Neural progenitor cell (in vitro differentiated cells): Measurements from ENCODE around the gene RASSF3. TPM values are rescaled to one million over a fixed set of nuclear protein-coding genes. Genes with fewer than 3 reads are reported as not detected.
"Not testable (repeated sequence)": the region's sequence is repeated elsewhere in the genome, so short reads cannot be mapped to it uniquely, and the experiment has no call there.

Experiments
- DNase-seq: peaks from one replicate; pipeline ENCODE4 v3.0.0-alpha.2; 2016; ENCODE audit warnings: low spot score
- H2AFZ ChIP-seq: fragments of 200-600 bp; sonication (generic); replicated peaks from 2 replicates; pipeline ENCODE4 v1.6.1; 2016; ENCODE audit warnings: antibody characterized with exemption
- H3F3A ChIP-seq: fragments of 200-600 bp; sonication (generic); 2 replicates; pipeline ENCODE4 v1.6.1; 2016; ENCODE audit warnings: antibody characterized with exemption, low read depth
- H3K27ac ChIP-seq: fragments of 200-600 bp; sonication (generic); 2 replicates; pipeline ENCODE4 v1.5.1; 2016; ENCODE audit warnings: mild to moderate bottlenecking
- H3K27me3 ChIP-seq: fragments of 200-600 bp; sonication (generic); 2 replicates; pipeline ENCODE4 v1.6.1; 2016; ENCODE audit warnings: mild to moderate bottlenecking, moderate library complexity
- H3K36me3 ChIP-seq: fragments of 200-600 bp; sonication (generic); 2 replicates; pipeline ENCODE4 v1.5.1; 2016
- H3K4me1 ChIP-seq: fragments of 200-600 bp; sonication (generic); 2 replicates; pipeline ENCODE4 v1.6.1; 2016; ENCODE audit warnings: mixed run types
- H3K4me2 ChIP-seq: fragments of 200-600 bp; sonication (generic); 2 replicates; pipeline ENCODE4 v1.6.1; 2016
- H3K4me3 ChIP-seq: fragments of 200-600 bp; sonication (generic); 2 replicates; pipeline ENCODE4 v1.5.1; 2016
- H3K79me2 ChIP-seq: fragments of 200-600 bp; sonication (generic); 2 replicates; pipeline ENCODE4 v1.6.1; 2016; ENCODE audit warnings: low read depth
- H3K9ac ChIP-seq: fragments of 200-600 bp; sonication (generic); 2 replicates; pipeline ENCODE4 v1.6.1; 2016
- H3K9me3 ChIP-seq: fragments of 200-600 bp; sonication (generic); 2 replicates; pipeline ENCODE4 v1.5.1; 2016; ENCODE audit warnings: low read depth
- H4K20me1 ChIP-seq: fragments of 200-600 bp; sonication (generic); 2 replicates; pipeline ENCODE4 v1.6.1; 2016; ENCODE audit warnings: low read depth
- H3K27ac Mint-ChIP-seq: 3 replicates; pipeline ENCODE4 v1.8.0; 2021; ENCODE audit warnings: mixed read lengths
- H3K27me3 Mint-ChIP-seq: 2 replicates; pipeline ENCODE4 v1.8.0; 2022; ENCODE audit warnings: low read depth, mild to moderate bottlenecking, inconsistent platforms, moderate library complexity, mixed read lengths; ENCODE audit not compliant: insufficient read depth
- H3K36me3 Mint-ChIP-seq: 3 replicates; pipeline ENCODE4 v1.8.0; 2021; ENCODE audit warnings: mixed read lengths
- H3K4me1 Mint-ChIP-seq: 3 replicates; pipeline ENCODE4 v1.8.0; 2021; ENCODE audit warnings: mixed read lengths
- H3K4me3 Mint-ChIP-seq: 3 replicates; pipeline ENCODE4 v1.8.0; 2021; ENCODE audit warnings: mild to moderate bottlenecking, moderate library complexity, mixed read lengths
- H3K9me3 Mint-ChIP-seq: 3 replicates; pipeline ENCODE4 v1.8.0; 2020; ENCODE audit warnings: mixed read lengths
- CTCF ChIP-seq: fragments of 200-600 bp; sonication (generic); IDR thresholded peaks from 2 replicates; pipeline ENCODE4 v1.5.1; 2017; ENCODE audit warnings: antibody characterized with exemption, mild to moderate bottlenecking
- EZH2 ChIP-seq: fragments of 200-600 bp; sonication (generic); IDR thresholded peaks from 2 replicates; pipeline ENCODE4 v1.6.1; 2017; ENCODE audit warnings: antibody characterized with exemption, mild to moderate bottlenecking, moderate library complexity
- EZH2phosphoT487 ChIP-seq: fragments of 200-600 bp; sonication (generic); IDR thresholded peaks from 2 replicates; pipeline ENCODE4 v1.6.1; 2017; ENCODE audit warnings: antibody characterized with exemption
- total RNA-seq: library from RNA; depleted of rRNA; stranded (reverse); fragments of >200 nt; gene quantifications from 2 replicates; pipeline ENCODE4 v1.2.3, GENCODE V29; 2015; ENCODE audit warnings: low replicate concordance

The RASSF3 gene
- total RNA-seq, 1 donor from 2014 or later, result 14.5 TPM

DNA sequence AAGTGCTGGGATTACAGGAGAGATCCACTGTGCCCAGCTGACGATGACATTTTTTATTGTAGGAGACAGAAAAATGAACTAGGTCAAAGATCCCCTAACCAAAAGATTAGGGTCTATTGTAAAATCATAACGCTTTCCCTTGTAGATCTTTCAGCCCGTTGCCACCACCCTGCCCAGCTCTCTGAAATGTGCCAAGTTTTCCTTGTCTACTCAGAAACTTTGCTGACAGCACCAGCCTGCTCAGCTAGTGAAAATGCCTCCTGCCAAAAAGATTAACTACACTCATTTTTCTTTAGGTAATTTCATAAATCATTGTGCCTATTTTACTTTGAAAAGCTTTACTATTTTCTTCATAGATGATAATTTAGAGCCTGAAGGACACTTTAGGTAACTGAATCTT lies 28.2 kb upstream of the RASSF3 start:
- H3K36me3 ChIP-seq, result no peaks in the 10 kb centered on the region
- no peak overlapping the region for H3K27ac ChIP-seq
- H3K27me3 ChIP-seq, result no peaks in the 10 kb centered on the region
- H3K9me3 Mint-ChIP-seq, result no peaks in the 10 kb centered on the region
- no peaks in the 10 kb centered on the region for H3F3A ChIP-seq
- H3K27ac Mint-ChIP-seq, result peak overlapping the region; percentile 27
- no peak overlapping the region for H3K9ac ChIP-seq
- peaks cover 5% of the 10 kb centered on the region for H3K27me3 Mint-ChIP-seq
- no peaks in the 10 kb centered on the region for H4K20me1 ChIP-seq
- no peaks in the 10 kb centered on the region for H3K9me3 ChIP-seq
- H3K36me3 Mint-ChIP-seq, result no peaks in the 10 kb centered on the region
- H3K4me3 ChIP-seq, result no peak overlapping the region
- TF ChIP-seq CTCF (no peak), EZH2 (no peak), EZH2phosphoT487 (no peak)
- peaks cover 29% of the 10 kb centered on the region for H3K4me1 Mint-ChIP-seq
- no peaks in the 10 kb centered on the region for H3K79me2 ChIP-seq
- H3K4me3 Mint-ChIP-seq, result peak overlapping the region; percentile 21
- H3K4me1 ChIP-seq, result peaks cover 13% of the 10 kb centered on the region
- no peak for DNase-seq
- H3K4me2 ChIP-seq, result no peak overlapping the region
- peak overlapping the region; percentile 69 for H2AFZ ChIP-seq

GRCh38 chr12:64582862-64583261 lies 27.4 kb upstream of the RASSF3 start:
- H3K36me3 Mint-ChIP-seq, result no peaks in the 10 kb centered on the region
- H3K4me3 ChIP-seq, result no peak overlapping the region
- H2AFZ ChIP-seq, result peak overlapping the region; percentile 69
- no peak overlapping the region for H3K27ac Mint-ChIP-seq
- no peaks in the 10 kb centered on the region for H3K79me2 ChIP-seq
- no peak overlapping the region for H3K27ac ChIP-seq
- H3K9me3 Mint-ChIP-seq, result no peaks in the 10 kb centered on the region
- no peaks in the 10 kb centered on the region for H3K36me3 ChIP-seq
- no peak for DNase-seq
- H4K20me1 ChIP-seq, result no peaks in the 10 kb centered on the region
- H3K4me2 ChIP-seq, result peak overlapping the region; percentile 17
- no peaks in the 10 kb centered on the region for H3K27me3 ChIP-seq
- H3K9me3 ChIP-seq, result no peaks in the 10 kb centered on the region
- H3K4me1 ChIP-seq, result peaks cover 13% of the 10 kb centered on the region
- no peak overlapping the region for H3K4me3 Mint-ChIP-seq
- peaks cover 3% of the 10 kb centered on the region for H3K27me3 Mint-ChIP-seq
- H3K4me1 Mint-ChIP-seq, result peaks cover 29% of the 10 kb centered on the region
- H3K9ac ChIP-seq, result no peak overlapping the region
- no peak for TF ChIP-seq CTCF
- TF ChIP-seq EZH2, result no peak
- no peak for TF ChIP-seq EZH2phosphoT487
- H3F3A ChIP-seq, result no peaks in the 10 kb centered on the region

- H3K27ac ChIP-seq, DNase-seq, H3K36me3 ChIP-seq, H3K9me3 Mint-ChIP-seq, H3K79me2 ChIP-seq, H3K9me3 ChIP-seq, H3K36me3 Mint-ChIP-seq, H4K20me1 ChIP-seq, H3K9ac ChIP-seq, H3K27me3 Mint-ChIP-seq, H3K27me3 ChIP-seq, H3K4me3 Mint-ChIP-seq, H3K4me3 ChIP-seq, H3K4me2 ChIP-seq, H3F3A ChIP-seq: not testable (repeated sequence)
- Mint-ChIP-seq H3K27ac (peak overlapping the region; percentile 1), H3K4me1 (peaks cover 29% of the 10 kb centered on the region)
- H2AFZ ChIP-seq, result peak overlapping the region; percentile 69
- peaks cover 13% of the 10 kb centered on the region for H3K4me1 ChIP-seq
These were observed 26.9 kb upstream of the RASSF3 start for GRCh38 chr12:64583395-64583770.

DNA sequence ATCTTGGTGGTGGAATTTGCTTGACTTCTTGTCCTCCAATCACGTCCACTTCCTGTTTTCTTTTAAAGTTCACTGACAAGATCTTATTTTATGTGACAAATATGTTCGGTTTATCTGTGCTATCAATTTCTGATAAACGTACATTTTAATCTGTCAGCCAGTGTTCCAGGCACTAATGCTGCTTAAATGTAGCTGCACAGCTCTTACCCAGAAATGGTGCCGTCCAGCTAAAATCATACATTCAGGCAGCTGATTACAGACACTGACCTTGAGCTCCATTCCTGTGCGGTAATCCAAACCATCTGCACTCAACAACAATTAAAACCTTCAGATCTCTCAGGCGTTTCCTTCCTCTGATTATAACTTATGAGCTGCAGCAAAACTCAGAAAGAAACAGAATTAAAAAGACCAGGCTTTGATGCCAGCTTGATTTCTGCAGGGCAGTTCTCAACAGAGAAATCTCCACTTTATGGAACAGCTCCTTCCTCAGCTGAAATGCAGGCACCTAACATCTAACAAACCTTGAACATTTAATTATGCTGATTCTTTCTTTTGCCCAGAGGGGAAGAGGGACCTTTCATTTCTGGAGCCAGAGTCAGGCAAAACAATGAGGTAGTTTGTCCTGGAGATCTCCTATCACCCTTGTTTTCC lies 26.4 kb upstream of the RASSF3 start:
- H2AFZ ChIP-seq, result no peak overlapping the region

More for the DNA sequence above, 26.4 kb upstream of the RASSF3 start:
- H3K4me1 Mint-ChIP-seq, result peaks cover 29% of the 10 kb centered on the region
- no peaks in the 10 kb centered on the region for H3K27me3 Mint-ChIP-seq
- H3K9me3 ChIP-seq, result no peaks in the 10 kb centered on the region
- TF ChIP-seq EZH2phosphoT487, result no peak
- TF ChIP-seq EZH2, result no peak
- TF ChIP-seq CTCF, result no peak
- H3K9ac ChIP-seq, result no peak overlapping the region
- H3K36me3 Mint-ChIP-seq, result no peaks in the 10 kb centered on the region
- no peak overlapping the region for H3K4me3 ChIP-seq
- peaks cover 13% of the 10 kb centered on the region for H3K4me1 ChIP-seq
- H3K27ac Mint-ChIP-seq, result peak overlapping the region; percentile 1
- H4K20me1 ChIP-seq, result no peaks in the 10 kb centered on the region
- no peak overlapping the region for H3K27ac ChIP-seq
- no peaks in the 10 kb centered on the region for H3K79me2 ChIP-seq
- no peaks in the 10 kb centered on the region for H3K27me3 ChIP-seq
- no peak overlapping the region for H3K4me2 ChIP-seq
- no peaks in the 10 kb centered on the region for H3F3A ChIP-seq
- DNase-seq, result no peak
- H3K9me3 Mint-ChIP-seq, result no peaks in the 10 kb centered on the region
- H3K36me3 ChIP-seq, result no peaks in the 10 kb centered on the region
- no peak overlapping the region for H3K4me3 Mint-ChIP-seq
